CD4-positive, alpha-beta T cell treated with Interleukin-4 for 4 hours (primary cell): ENCODE measurements around the gene SORBS1.

Experiments
- DNase-seq: peaks from one replicate; pipeline ENCODE4 v3.0.0-alpha.2; 2020

The SORBS1 gene

DNA sequence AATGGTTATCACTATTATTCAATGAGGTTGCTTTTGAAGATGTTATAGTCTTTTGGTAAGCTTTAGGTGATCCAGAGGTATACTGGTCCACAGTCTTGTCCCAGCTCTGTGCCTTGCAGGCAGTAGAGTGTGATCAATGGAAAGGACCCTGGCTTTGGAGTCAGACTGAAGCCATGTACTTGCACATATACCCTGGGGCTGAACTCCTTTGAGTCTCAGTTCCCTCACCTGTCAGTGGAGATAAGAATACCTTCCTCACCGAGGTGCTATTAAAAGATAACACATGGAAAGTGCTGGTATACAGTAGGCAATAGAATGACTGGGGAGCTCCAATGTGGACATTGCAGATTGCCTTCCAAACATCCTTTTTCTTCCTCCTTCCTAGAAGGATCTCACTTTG is 254.3 kb downstream of the SORBS1 start:
- DNase-seq: no peak

DNA sequence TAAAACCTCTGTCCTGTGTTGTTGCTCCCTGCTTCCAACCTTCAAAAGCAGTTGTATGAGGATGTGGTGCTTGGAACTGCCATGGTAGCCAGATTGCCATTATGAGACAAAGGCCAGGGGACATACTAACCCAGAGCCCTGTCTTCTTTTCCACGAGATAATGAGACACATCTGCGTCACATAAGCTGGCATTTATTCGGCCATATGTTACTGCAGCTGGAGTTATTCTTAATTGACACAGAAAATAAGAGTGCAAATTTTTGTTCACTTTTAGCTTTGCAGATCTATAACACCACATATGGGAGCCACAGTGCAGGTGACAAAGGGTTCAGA is 254.9 kb downstream of the SORBS1 start:
- DNase-seq: no peak

DNA sequence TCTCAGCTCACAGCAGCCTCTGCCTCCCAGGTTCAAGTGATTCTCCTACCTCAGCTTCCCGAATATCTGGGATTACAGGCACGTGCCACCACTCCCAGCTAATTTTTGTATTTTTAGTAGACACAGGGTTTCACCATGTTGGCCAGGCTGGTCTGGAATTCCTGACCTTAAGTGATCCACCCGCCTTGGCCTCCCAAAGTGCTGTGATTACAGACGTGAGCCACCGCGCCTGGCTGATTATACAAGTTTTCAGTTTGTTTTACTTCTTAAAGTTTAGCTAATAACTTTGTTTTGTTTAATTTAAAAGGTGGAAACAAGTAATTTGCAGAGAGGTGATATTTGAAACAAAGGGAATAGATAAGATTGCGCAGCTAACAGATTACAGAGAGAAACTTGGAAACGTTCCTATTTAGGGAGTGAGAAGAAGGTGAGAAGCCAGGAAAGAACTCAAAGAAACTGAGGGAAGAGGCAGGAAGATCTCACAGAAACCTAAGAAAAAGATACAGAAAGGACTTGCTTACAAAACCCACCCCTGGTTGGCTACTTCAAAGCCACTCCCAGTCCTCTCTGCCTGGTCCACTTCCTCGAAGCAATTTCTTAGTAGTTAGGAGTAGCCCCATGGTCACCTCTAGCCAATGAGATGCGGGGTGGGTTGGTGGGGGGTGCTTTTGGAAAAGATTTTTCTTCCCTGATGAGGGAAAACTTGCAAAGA is 255.4 kb downstream of the SORBS1 start:
- DNase-seq: no peak

DNA sequence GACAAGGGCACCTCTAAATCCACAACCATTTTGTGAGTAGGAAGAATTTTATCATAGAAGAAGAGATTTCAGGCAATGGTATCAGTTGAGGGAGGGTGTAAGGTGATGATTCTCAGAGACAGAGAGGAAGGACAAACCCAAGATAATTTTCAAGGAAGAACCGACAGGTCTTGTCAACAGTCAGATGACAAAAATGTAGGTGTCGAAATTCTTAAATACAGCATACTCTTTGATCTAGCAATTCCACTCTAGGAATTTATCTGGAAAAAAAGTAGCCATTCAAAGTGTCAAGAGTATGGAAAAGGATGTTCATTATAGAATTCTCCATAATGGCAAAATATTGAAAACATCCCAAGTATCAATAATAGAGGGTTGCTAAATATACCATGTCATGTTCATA is 256.2 kb downstream of the SORBS1 start:
- no peak for DNase-seq

DNA sequence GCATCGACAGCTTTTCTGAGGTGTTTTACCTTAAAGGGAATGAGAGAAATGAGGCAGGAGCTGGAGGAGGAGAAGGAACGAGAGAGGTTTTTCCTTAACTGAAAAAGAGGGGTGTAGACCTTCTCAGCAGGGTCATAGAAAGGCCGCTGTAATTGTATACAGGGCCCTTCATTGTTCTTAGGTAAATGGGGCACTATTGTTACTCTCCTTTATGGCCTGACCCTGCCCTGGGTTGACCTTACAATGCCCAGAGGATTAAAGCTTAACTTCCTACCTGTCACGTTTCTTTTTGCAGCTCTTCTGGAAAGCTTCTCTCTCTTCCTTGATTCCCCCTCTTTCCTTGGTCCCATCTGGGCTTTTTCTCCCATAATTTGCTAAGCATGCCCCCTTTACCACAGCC is 256.7 kb downstream of the SORBS1 start:
- DNase-seq: no peak

DNA sequence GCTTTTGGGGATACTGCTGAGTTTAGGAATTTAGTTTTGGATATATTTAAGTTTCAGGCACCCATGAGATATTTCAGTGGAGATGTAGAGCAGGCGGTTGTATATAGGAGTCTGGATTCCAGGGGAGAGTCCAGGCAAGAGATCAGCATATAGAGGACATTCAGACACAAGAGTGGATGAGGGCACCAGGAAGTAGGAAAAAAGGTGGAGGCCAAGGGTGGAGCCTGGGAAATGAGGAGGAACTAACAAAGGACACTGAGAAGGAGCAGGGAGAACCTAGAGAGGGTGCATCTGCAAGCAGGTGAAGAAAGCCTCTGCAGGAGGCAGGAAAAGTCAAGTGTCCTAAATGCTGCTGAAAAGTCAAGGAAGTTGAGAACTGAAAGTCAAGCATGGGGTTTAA is 257.2 kb downstream of the SORBS1 start:
- no peak for DNase-seq

DNA sequence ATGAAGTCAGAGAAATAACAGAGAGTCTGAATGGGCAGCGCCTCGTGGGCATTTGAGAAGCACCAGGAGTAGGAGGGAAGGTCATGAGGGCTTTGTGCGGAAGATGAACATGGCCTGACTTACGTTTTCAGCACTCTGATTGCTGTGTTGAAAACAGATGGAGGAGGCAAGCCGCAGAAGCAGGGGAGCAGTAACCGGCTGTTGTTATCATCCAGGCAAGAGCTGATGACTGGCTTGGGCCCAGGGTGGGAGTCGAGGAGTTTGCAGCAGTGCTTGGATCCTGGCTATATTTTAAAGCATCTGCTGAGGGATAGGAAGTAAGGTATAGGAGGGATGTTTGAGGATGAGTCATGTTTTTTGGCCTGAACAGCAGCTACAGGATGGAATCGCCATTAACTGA is 257.6 kb downstream of the SORBS1 start:
- DNase-seq: no peak

DNA sequence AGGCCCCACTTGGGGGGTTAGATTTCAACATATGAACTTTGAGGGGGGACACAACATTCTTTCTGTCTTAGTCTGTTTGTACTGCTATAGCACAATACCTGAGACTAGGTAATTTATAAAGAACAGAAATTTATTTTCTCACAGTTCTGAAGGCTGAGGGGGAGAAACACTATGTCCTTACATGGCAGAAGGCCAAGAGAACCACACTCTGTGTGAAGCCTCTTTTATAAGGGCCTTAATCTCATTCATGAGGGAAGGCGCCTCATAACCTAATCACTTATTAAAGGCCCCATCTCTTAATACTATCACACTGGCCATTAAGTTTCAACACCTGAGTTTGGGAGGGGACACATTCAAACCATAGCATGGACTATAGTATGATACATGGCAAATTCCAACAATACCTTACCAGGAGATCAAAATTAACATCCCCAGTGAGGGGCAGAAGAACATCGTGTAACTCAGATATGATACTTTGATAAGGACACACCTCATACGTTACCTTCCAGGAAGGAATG is 261.1 kb downstream of the SORBS1 start:
- no peak for DNase-seq

DNA sequence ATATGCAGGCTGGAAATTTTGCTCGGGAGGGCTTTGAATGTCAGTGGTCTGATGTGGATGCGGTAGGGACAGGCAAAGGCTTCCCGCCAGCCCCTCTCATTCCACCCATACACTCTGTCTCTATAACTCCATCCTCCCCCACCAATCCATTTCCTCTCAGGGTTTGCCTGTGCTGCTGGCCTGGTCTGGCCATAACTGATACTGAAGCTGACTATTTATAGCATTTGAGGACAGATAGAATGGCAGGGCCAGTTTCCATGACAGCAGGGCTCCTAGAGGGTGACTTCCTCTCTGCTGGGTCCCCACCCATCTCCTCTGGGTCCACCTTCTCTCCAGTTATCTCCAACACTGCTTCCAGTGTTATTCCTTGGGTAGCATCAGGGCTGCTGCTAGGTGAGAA is 263.8 kb downstream of the SORBS1 start:
- no peak for DNase-seq

DNA sequence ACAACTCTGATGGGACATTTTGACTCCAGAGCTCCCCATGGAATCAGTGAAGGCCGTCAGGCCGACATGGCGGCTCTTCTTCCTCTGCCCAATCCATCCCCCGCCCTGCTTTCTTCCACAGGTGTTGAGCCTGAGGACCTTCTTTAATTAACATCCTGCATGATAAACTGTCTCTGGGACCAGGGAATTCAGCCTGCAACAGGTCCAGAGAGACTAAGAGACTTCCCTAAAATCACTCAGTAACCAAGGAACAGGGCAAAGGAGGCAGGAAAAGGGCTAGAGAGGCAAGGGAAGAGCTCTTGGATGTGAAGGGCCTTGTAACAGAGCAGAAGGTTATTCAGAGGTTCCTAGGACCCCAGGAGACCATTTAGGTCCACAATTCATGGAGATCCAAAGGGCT is 264.4 kb downstream of the SORBS1 start:
- no peak for DNase-seq

DNA sequence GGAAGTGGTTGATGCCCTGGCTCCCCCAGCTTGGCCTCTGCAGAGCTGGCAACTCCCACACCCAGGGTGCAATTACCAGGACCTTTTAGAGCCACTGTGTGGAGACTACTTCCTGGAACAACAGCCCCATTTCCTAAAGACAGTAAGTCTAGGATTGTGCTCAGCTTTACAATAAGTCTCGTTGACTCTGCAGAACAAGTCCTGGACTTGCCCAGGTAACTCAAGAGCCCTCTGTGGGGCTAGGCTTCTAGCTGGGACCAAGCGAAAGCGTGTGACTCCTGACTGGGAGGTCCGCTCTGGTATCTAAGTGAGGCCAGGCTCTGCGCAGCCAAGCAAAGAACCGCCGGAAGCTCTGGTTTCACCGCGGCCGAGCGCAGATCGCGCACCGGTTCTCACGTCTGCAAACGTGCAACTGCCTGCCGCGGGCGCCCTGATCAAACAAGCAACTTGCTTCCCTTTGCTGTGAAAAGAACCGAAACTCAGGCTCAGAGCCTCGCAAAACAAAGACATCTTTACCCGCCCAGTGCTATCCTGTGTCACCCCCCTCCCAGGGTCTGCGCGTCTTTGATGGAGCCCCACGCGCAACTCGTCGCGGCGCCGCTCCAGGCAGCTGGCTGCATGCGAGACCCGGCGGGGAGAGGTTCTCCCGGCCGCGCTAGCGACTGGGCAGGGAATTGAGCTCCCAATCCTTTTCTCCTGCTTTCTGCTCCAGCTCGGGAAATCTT is 266.0 kb downstream of the SORBS1 start:
- DNase-seq: peak; percentile 30

DNA sequence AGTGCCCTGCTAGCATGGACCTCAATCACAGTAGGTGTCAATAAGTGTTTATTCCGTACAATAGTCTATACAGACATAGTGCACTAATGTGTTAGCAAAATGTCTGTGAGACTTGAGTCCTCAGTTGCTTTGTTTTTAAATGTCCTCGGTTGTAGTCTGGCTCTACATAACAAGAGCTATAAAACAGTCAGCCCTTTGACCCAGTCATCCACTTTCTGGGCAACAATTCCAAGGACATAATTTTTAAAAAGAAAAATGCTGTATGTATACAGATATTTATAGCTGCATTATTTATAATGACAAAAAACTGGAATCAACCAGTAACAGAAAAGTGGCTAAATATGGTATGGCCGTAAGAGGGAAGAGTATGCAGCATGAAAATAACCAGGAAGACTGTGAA is 267.5 kb downstream of the SORBS1 start:
- DNase-seq: no peak

DNA sequence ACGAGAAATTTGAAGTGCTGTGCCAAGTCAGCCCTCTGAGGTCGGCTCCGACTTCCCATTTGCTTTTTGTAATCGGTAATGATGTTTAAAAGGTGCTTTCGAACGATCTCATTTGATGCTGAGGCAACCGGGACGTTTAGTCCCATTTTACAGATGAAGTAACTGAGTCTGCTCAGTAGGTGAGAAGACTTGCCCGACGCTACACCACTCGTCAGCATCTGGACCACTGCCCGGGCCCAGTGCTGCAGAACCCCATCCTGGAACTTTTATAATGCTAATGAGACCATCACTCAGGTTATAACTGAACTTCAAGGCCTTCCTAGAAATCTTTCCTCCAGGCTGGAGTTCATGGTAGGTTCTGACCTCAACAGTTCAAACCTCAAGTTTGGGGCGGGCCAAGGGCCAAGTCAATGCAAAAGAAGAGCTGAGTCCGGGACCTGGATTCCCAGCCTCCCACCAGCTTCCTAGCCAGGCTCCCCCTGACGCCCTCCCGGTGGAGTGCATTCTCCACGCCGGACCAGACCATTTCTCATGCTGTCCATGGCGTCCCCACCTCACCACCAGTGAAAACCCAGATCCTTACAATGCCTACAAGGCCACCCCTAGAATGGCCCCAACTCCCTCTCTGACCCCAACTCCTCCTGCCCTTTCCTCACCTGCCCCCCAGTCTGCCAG is 269.7 kb downstream of the SORBS1 start:
- no peak for DNase-seq

DNA sequence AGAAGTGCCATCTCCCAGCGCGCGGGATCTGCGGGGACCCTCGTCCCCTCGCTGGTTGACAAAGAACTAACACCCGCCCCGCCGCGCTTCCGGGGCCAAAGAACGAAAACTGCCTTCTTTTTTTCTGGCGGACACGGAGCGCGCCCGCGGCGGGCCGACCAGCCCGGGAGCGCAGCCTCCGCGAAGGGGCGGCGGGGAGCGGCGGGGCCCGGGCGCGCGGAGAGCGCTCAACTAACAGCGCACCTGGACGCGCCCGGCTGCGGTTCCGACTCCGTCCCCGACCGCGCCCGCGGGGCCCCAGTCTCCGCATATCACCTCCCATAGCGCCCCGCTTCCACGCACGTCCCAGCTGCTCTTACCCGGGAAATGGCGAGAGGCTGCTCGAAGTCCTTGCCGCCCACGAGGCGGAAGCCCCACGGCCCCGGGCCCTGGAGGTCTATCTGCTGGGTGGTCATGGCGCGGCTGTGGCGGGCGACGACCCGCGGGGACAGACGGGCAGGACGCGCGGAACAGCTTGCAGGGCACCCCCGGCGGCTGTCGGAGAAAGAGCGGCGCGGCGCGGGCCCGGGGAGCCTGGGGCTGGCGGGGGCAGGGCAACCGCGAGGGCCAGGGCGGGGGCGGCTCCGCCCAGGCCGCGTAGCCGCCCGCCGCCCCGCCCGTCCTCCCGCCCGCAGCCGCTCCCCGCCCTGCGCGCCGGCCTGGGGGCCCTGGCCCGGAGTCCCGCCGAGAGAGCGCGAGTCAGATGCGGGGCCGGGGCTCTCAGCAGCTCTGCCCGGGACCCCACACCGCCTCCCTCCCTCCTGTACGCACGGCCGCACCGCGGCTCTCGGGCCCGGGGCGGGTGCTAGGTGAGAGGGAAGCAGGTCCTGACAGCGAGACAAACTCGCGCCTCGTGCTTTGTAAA is 270.5 kb downstream of the SORBS1 start, which contains the start of gene PDLIM1:
TSS of gene PDLIM1 (minus strand) at position 543 of the 904 bp plus-strand sequence. CDS start at position 455, 88 bp downstream.
- peak; percentile 13 for DNase-seq

DNA sequence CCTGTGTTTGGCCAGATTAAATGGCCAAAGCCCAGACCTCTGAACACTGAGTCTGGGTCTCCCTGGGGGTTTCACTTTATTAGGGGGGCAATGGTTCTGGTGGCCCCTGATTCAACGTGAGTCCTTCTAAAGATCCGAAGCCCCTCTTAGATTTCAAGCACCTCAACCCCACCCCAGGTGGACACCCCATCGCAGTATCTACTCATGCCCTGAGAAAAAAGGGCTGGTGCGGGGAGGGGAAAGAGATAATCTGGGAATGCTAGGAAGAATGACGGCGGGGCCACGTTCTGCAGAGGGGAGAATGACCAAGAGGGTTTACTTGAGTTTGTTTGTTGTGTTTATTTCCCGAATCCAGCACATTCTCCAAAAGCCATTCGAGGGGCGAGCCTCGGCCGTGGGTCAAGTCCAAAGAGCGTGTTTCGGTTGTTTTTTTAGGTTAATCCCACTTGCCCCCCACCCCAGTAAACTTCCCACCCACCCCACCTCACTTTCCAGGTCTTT is 271.2 kb downstream of the SORBS1 start:
- no peak for DNase-seq

DNA sequence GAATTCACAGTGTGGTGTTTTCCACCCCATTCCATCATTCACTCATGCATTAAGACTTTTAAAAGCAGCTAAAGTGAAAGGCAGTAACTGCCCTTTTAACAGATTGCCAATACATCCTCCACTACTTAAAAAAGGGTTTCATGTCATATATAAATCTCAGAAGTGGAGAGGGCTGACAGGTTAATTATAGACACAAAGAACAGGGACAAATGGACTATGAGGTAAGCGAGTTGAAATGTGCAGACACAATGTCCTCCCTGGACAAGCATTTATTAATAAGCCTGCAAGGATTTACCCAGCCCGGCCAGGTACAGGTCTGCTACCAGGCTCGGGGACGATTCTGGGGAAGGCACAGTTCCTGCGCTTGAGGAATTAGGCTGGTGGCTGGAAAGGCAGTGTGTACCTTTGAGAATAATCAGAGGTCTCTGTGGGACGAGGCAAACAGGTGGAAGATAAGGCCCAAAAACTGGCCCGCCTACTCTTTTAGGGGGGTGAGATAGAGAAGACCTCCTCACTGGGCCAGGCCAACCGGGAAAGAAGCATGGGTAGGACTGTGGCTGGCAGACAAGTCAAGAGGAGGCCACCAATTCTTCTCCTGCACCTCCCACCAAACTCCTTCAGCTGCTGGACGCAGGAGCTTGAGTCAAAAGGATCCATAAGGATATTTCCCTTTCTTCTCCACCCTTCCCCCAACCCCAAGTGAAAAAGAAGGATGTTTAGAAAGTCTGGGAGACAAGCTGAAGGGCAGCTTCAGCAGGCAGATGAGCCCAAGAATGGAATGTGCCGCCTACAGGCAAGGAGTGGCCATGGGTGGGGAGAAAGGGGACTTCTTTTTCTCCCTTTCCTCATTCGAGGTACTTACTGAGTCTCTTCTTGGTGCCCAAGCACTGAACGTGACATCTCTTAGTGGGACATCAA is 271.9 kb downstream of the SORBS1 start:
- DNase-seq: no peak

DNA sequence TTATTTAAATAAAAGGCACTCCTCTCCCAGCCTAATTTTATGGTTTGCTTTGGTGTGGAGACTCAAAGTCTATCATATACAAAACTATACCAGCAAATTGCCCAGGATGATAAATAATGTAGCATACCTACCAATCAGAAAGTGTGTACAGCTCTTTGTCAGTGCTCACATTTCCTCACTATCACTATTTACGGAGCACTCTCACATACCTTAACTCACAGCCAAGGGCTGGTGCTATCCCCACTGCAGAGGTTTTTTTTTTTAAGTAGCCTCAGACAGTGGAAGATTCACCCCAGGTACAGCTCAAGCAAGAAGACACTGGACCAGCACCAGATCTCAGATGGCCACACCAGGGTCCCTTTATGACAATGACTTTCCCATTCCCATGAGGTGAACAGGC is 272.9 kb downstream of the SORBS1 start:
- DNase-seq: no peak

DNA sequence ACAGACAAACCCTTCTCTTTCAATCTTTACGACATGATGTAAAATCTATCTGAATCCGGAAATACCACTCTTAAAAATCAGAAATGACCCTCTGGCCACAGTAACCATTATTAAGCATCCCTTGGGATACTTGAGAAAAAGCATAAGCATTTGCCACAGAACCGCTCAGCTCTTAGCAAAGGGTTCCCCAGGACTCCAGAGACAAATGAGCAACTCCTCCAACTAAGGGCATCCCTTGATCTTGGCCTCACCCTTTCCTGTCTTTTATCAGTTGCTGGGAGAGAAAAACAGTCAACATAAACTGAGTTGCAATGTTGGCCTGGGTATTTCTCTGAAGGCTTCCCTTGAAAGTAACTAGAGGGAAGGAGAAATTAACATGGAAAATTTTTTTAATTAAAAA is 273.9 kb downstream of the SORBS1 start:
- no peak for DNase-seq

DNA sequence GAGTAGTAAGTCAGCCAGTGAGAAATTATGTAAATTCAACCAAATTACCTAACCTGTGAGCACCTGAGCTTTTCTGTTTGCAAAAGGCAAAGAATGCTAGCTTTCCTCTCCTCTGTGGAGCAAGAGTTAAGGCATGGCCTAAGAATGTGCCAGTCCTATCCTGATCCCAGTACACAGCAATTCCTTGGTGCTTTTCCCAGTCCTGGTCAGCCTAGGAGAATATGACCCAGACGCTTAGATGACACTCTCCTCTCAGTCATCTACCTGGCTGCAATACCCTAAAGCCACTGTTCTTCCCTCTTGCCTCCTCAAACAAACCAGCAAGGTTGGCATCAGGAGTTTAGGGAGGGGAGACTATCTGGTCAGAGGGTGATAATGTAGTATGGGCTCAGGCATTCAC is 274.5 kb downstream of the SORBS1 start:
- no peak for DNase-seq

DNA sequence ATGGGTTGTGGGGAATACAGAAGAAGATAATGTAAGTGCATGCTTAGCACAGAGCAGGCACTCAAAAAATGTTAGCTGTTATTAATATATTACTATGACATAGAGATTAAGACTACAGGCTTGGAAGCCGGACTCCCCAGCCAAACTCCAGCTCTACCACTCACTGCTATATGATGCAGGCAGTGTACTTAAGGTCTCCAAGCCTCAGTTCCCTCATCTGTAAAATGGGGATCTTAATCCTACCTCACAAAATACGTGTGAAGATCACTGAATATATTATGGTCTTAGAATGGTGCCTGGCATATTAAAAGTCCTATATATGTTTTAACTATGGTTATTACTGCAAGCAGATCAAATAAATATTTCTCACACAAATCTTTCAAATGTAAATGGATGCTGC is 275.6 kb downstream of the SORBS1 start:
- DNase-seq: no peak

DNA sequence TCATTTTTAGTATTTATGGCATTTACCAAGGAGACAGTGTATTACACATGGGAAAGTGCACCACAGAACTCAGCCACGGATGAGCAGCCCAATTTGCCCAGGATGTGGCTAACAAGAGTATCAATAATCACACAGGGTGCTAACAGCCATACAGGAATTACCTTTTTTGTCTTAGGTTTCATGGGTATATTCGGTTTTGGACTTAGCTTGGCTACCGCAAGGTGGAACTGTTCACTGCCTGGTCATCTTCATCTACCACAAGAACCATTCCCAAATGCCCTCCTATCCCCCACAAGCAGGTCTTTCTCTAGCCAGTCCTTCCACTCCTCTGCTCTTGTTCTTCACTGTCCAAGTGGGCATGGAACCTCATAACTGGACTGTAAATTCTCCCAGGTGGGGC is 276.4 kb downstream of the SORBS1 start:
- no peak for DNase-seq

DNA sequence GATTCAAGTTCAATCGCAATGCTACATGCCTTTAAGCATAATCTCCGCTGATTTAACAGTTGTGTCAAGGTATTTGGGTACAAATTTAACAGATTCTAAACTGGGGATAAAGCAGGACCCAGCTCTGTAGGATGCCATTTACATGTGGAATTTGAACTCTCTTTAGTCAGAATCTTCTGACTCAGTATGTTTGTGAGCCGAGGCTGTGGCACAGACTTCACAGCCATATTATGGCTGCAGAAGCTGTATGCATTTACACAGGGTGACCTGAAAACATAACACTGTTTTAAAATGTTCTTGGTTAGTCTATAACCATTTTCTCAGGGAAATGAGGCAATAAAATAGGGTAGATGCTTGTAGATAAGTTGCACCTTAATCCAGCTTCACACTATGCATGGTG is 279.1 kb downstream of the SORBS1 start:
- no peak for DNase-seq
